GM19035 (cell line): Measurements from ENCODE around the gene PDE1A.

Experiments used
- ATAC-seq: cut with Tn5 transposase; IDR thresholded peaks from one replicate; pipeline ENCODE4 v1.9.1; 2021; ENCODE audit not compliant: unreplicated experiment

PDE1A gene

DNA sequence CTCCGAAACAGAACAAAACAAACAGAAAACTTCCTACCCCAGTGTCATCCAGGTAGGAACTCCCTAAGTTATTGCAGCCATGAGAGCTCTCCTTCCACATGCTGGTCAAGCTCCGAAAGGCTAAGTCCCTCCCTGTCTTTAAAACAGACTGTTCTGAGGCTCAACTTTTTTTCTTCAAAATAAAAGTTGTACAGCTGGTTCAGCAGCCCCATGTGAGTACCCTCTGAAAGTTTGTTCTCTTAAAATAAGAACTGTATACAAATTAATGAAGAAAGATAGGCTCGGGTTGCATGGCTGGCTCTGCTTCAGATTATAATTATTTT is at the start of gene PDE1A:
Gene PDE1A (minus strand): TSS at position 119 of the 323 bp plus-strand sequence.
- ATAC-seq = no peak

DNA sequence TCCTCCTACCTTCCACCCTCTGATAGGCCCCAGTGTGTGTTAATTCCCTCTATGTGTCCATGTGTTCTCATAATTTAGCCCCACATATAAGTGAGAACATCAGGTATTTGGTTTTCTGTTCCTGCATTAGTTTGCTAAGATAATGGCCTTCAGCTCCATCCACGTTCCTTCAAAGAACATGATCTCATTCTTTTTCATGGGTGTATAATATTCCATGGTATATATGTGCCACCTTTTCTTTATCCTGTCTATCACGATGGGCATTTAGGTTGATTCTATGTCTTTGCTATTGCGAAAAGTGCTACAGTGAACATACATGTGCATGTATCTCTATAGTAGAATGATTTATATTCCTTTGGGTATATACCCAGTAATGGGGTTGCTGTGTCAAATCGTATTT is 46.8 kb upstream of the PDE1A start:
- no peak for ATAC-seq

DNA sequence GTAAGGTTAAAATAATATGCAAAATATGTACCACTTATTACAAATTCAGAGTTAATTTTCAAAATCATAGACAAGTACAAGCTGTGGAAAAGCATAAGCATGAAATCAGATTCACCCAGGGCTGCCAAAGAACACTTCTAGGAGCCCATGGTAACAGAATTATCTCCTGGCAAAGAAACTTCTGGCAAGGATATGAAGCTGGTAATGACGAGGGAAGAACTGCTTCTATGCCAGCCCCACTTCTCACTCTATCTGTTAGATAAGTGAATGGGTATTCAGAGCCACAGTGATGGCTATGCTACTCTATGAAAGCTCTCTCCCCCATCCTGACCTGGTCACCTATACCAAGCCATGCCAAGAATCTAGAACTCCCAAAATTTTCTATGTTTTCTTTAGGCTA is 36.9 kb upstream of the PDE1A start:
- ATAC-seq = no peak

DNA sequence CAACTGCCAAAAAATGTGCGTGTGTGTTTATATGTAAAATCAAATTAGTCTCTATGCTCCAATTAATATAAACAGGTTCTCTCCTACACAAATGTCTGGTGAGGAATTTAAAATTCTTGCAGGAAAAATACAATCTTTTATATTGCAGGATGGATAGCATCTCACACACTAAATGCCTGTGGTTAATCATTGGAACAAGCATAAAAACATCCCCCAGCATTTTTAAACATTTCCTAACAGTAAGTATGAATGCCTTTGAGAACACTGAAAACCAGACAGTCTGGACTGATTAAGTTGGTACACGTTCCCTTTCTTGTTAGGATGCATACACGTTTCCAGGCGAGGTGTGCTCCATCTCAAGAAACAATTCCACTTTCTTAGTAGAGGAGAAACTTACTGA is 29.9 kb upstream of the PDE1A start:
- no peak for ATAC-seq

DNA sequence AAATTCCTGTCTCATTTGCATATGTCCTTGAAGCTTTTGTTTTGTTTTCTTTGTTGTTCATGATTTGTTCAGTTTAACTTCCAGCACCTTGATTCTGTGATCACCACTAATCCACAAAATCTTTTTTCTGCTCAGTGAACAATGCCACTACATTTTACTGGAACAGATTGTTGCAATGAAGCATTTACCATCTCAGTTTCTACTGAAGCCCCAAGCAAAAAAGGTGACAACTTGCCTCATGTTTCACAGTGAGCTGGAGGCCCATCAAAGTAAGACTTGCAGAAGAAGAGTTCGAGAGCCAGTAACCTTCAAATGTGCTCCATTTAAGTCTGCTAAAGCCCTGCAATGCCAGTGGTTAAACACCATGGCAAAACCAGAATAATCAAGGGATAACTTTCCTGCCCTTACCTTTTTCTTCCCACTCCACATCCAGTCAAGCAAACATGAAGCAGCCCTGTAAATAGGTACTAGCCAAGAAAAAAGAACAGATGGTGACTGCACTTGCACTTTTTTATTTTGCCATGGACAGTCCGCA is 25.7 kb upstream of the PDE1A start:
- no peak for ATAC-seq

DNA sequence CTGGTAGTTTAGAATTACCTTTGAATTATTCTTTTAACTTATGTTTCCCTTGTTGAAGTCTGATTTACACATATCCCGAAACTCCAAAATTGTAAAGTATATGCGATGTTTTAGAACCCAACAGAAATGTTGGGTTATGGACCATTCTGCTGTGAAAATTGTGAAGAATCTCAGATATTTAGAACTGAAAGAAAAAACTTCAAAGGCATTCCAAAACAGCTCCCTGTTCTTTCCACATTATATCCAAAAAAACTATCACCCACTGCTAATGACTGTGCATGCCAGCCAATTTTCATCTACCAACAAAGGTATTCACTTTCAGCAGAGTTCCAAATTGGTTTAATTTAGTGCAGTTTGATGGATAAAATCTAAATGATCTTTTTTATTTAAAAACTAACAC is 21.5 kb upstream of the PDE1A start:
- no peak for ATAC-seq

DNA sequence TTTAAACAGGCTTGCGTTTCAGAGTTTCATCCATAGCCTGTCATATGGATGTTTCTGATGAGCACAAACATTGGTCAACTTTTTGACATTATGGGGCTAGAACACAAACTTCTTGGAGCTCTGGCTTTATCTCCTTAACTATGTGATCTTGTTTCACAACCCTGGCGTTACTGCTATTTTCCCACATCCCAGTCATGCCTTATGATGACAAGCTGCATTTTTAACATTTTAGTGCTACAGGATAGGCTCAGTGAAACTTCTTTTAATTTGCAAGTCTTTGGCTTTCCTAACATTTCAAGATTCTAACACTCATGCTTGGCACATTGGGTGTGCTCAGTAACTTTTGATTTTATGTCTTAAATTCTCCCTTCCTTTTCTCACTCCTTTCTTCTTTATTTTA is 21.0 kb upstream of the PDE1A start:
- ATAC-seq = no peak

DNA sequence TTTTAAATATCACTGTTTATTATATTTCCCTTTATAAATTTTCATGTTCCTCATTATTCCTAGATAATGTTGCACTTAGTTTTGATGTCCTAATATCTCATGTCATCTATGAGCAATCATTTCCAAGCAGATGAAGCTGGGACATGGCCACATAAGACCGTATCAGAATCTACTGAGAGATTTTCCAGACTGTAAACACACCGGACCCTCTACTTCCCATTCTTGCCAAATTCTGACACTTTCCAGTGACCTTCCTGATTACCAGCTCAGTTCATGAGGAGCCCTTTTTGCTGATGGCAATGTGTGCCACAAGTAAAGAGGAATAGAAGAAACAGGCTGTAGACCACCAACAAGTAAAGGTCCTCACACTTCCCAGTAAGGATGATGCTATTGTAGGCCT is 20.3 kb upstream of the PDE1A start:
- no peak for ATAC-seq

DNA sequence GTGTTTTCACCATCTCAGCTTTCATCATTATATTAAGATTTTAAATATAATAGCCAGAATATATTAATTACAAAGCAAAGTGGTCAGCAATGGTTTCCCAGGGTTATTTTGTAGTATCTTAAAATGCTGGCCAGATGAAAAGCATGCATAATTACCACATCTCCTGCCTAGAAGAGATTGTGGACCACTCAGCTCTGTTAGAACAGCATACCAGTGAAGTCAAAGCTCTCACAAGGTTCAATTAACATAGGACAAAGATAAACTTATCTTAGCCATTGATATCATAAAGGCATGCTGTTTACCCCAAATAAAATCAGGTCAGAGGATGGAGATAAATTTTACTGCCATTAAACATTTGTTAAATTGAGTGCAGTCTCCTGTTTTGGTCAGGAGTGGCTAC is 19.3 kb upstream of the PDE1A start:
- no peak for ATAC-seq

DNA sequence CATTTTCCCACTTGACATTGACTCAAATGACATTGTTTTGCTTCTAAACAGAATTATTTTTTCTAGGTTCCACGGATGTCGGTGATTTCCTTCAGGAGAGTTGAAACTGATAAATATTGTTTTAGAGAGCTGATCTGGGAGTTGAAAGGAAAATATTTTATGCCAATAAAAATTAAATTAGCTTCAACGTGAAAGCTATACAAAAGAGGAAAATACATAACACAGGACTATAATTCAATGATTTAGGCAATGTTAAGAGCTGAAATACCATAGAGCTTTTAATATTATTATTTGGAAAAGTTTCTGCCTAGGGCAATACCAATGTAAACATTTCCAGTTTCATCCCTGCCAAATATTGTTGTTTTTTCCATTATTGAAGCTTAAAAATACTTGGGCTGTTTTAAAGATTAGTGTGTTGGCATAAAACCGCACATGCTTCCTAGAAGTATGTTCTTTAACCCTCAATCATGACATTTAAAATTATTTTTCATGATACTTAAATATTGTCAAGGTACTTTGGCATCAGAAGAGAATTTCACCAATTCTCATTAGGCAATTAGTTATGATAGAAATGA is 18.6 kb upstream of the PDE1A start:
- ATAC-seq = no peak

DNA sequence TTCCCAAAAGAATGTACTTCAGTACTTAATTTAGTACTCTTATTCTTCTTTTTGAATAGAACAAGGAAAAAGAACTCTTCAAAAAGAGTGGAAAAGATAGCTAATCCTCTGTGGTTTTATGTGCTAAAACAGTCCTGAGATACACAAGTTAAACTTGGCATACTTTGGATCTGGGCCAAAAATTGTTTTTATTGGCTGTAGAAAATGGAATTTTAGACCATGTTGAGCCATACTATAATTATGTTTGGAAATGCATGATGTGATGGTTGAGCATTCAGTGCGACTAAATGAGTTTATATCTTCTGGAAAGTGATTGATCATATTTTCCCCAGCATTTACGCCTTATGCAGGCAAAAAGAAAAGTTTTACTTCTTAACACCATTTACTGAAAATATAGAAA is 18.0 kb upstream of the PDE1A start:
- ATAC-seq = no peak

DNA sequence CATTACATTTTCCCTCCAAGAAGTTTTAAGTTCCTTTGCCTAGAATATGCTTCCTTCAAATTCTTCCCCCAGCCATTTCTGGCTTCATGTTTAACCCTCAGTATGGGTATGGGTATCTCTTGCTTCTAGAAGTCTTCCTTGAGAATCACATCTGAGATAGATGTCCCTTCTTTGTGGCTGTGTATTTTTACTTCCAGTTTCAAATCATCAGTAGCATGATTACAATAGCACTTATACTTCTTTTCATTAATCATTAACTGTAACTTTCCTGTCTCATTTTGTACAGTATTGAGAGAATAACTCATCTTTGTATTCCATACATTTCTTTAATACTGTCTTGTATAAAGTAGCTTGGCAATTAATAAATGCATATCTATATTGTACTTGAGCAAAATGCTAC is 17.3 kb upstream of the PDE1A start:
- no peak for ATAC-seq

DNA sequence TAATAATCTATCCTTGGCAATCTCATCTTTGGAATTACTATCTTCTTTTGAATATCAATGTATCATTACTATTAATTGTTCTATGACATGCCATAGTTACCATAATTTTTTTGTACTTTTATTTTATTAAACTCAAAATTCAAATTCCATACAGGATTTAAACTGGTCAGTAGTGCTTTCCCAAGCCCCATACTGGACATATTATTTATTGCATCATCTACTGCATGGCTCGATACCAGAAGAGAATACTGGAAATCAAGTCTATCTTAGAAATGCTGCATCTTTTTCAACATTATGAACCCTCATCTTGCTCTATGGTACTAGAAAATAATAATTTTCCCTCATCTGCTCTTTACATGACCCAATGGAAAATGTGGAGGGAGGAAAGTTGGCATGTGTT is 9.4 kb upstream of the PDE1A start:
- ATAC-seq = no peak

DNA sequence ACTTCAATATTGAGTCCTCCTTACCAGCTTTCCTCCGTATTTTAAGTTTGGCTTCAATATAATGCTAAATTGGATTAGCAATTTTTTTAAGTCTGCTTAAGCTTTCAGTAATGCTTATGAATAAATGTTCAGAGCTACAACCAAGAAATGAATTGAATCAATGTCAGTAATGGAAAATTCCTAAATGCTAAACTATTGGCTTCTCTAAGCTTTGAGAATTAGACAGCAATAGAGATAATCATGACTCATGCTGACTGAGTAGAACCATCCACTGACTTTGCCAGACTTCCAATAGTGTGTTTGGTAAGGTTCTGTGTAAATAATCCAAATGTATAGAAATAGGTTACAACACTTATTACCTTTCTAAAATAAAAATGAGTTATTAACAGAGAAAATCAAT is 8.9 kb upstream of the PDE1A start:
- ATAC-seq = no peak

DNA sequence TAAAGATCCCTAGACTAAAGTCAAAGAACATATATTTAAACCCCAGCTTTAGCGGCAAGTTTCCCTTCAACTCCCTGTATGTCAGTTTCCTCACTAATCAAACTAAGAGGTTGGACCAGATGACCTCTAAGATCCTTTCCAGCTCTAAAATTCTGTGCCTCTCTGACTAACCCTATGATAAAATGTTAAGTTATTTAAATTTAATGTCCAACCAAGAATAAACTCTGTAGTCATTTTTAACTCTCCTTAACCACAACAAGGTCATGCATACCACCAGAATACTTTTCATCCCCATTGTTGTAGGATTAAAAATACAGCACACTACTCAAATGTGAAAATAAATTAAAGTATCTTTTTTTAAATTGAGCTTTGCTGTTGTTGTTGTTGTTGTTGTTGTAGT is 5.2 kb upstream of the PDE1A start:
- no peak for ATAC-seq

DNA sequence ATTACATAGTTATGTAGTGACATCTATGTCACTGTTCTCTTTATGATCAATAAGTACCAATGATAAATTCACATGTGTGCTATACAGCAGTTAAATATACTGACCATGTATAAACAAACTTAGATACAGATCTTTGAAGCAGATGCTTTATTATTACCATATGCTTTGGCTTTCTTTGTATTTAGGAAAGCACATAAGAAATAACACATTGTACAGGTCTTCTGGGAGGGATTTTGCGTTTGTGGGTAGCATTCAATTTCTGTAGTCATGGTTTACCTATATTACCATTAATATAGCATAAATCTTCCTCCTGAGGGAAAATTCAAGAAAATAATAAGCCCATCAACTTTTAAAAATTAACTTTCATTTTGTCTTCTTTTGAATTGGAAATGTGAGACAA is 1.6 kb upstream of the PDE1A start:
- ATAC-seq = no peak

DNA sequence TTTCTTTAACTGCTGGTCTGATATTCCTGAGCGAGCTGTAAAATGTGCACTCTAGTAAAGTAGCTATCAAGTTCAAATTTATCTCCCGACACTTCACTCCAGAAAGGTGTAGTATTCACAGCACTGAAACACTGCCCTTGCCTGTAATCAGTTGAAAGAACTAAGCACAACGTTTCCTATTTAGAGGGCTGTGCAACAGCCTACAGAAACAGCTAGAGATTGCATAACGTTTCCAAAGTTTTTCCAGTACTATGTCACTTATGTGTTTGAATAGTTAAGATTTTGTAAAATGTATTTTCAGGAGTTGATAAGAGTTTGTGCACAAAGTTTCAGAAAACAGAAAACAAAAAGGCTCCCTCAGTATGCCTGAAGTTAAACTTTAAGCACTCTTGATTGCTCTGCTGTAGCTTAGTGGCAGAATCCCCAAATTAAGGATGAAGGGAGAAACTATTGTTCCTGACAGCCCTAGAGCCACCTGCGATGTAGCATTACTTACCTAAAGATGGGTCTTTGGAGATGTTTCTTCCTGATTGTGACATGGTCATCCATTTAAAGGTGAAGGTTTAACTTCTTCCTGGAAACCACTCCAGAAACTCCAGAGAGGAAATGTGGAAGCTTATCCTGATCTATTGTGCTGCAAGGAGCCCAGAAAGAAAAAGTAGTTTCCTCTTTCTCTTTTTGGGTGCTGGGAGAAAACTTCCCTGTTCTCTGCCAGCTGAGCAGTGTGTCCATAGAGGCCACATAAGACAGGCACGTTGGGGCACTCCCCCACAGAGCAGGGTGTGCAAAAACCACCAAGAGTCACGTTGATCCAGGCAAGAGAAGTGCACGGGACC is 536 bp downstream of the PDE1A start:
- no peak for ATAC-seq

DNA sequence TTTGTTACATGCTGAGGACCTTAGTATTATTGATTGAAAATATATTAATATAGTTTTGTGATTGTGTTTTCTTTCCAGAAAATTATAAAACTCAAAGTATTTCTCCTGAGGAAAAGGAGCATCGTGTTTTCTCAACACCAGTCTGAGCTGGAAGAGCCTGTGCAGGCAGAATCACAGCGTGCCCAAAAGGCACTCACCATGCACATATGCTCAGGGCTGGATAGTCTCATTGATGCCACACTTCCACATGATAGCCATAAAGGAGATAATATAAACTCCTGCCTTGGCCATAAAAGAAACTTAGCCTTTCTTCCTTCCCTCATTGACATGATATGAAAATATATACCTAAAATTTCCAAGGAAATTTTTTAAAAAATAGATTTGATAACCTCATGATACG is 4.0 kb downstream of the PDE1A start:
- no peak for ATAC-seq

DNA sequence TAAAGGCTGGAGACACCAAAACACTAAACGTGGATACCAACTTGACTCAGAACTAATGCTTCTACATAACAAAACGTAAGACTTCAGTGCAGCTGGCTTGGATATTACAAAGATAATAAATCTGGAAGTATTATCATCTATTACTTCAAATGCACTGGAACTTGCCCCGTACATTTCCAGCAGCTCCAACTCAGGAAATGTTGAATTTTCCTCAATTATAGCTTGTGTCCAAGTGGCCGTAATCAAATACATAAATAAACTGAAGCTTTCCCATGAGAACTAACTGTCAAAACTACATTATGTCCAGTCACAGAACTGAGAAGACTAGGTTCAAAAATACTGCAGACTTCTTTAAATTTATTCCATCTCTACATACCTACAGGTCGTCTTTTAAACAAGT is 6.2 kb downstream of the PDE1A start:
- no peak for ATAC-seq

DNA sequence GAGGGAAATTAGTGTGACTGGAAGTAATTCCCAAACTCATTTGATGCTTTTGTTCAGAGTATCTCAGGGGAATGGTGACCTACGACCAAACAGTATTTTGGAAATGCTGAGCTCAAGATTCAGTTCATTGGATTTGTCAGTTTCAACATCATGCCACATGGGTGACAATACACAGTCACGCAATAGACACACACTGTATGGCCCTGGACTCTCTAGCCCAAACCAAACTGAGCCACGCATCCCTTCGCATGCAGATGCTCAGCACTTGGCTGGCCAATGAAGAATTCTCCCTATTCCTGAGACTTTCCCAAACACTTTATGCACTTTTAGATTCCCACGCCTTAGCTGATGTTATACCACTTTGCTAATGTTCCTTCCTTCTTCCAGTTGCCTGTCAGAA is 10.0 kb downstream of the PDE1A start:
- no peak for ATAC-seq

DNA sequence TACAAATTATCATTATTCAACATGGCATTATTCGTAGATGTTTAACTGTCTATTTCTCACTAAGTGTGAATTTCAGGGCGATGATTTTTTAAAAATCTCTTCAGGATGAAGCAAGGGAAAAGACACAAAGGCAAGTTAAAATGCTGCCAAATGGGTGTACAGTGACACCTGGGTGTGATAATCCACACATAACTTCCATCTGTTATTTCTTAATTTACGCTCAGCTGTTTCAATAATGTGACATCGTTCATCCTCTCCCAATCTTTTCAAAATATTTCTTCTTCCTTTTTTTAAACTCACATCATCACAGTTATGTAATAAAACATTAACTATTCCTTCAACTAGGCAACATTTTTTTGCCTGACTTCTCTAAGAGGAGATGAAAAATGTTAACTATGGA is 10.6 kb downstream of the PDE1A start:
- ATAC-seq = no peak

DNA sequence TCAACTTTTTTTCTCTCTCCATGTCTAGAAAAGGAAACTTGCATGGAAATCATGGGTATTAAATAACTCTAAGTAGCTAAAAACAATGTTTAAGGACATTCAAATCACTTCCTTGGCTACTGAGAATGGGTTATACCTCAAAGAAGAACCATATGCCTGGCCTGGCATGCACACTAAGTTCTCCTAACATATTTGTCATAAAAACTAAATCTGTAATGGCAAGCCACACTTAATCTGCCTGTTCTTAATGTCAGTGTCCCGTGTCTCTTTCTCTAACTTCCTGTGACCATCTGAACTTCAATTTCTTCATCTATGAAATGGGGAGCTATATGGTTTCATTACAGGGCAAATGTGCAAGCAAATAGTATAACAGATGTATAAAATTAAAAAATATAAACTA is 11.1 kb downstream of the PDE1A start:
- no peak for ATAC-seq

DNA sequence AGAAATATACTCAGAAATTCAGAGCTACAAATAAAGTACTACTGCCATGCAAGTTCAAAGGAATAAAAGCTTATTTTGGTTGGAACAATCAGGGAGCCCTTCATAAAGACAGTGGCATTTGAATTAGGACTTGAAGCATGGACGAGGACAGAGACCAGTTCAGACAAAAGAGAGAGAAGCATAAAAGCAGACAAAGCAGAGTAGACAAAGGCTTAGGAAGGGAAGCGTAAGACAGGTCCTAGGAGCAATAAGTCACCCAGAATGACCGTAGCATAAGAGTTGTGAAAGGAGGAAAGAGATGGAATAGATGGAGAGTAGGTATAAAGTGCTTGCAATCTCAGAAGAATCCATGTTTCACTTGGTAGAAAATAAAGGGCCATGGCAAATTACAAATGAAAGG is 14.0 kb downstream of the PDE1A start:
- ATAC-seq = no peak
